Ramos (cell line): Measurements from ENCODE around the gene SLC40A1.

Experiments used
- in situ Hi-C: fragments of 300-500 bp; cut with MboI; formaldehyde crosslinking; loops from one replicate; pipeline ENCODE4 v1.14.3; 2022; ENCODE audit warnings: low sequenced_read_pairs; ENCODE audit not compliant: unreplicated experiment

The SLC40A1 gene

DNA sequence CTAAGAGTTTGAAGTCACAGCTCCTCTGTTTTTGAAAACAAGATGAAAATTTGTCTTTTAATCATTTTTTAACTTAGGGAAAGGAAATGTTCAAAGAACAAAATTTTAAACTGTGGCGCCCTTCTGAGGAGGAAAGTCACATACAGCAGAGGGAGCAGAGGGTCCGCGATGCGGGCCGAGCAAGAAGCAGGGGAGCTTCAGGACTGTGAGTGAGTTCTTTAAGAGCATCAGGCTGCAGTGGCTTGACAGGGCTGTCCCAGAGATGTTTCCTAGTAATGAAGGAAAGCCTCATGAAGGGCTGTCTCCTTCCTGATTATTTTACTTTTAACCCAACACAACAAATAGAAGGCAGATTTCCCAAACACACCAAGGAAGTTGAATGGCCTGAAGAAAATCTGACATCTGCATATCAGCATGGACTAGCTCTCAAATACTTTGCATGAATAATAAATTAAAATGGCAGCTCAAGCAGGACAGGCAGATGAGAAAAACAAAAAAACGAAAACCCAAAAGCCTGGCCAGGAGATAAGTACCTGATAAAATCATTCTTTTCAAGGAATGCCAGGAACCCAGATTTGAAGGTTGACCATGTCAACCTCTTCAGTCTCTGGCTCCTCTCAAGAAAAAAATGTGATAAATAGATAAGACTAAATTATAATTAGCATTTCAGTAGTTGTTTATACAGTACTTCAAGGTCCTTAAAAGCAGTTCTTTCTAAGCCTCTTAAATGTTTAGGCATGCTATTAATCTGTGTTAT, 60.8 kb downstream of the SLC40A1 start:
- in situ Hi-C loops: no loop called here

GRCh38 chr2:189517847-189518535, 62.6 kb downstream of the SLC40A1 start:
- in situ Hi-C loops: no loop called here

DNA sequence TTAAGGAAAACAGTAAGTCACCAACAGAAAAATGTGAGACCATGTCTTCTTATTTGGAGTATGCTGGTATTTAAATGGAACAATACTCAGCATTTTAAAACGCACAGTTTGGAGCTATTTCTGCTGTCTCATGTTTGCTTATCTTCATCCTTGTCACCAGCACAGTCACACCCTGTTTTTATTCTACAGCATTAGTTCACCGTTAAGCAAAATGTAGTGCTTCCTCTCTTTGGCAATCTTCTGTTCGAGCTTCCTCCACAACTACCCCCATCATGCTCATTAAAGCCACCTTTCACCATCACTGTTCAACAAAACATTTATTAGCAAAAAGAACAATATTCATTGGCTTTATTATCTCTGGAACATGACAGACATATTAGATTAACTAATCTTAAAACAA, 64.0 kb downstream of the SLC40A1 start:
- in situ Hi-C loops: no loop called here

DNA sequence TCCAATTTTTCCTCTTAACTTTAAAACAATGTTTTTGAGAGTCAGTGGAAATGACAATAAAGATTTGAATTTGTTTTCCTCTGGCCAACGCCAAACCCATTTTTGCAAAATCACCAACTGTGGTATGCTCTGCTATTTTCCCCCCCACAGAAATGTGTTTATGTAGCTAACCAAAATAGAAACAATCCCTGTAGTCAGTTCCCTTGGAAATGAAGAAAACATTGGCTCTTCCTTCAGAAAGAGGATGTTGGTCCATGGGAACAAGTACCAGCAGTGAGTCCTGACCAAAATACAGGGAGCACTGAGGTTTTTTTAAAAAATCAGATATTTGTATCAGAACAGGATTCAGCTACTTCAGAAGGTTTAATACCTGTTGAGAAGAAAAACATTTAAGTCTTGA, 65.3 kb downstream of the SLC40A1 start:
- in situ Hi-C loops: no loop called here

- in situ Hi-C loops: no loop called here
Measured at GRCh38 chr2:189514104-189514503, 66.5 kb downstream of the SLC40A1 start.

GRCh38 chr2:189512879-189513278, 67.7 kb downstream of the SLC40A1 start:
- in situ Hi-C loops: no loop called here

DNA sequence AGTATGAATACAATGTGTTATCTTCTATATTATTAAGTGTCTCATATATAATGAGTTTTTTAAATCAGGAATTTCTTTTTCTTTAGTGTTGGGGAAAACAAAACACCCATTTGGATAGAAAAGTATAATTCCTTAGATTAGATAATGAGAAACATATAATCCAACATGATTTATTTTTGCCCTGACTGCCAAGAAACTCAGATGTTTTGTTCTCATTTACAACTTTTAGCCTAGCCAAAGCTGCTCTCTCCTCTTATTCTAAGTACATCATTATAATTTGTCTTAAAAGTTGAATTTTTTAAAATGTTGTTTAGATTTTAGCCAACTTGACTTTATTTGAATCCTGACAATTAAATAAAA, 68.6 kb downstream of the SLC40A1 start:
- in situ Hi-C loops: no loop called here

GRCh38 chr2:189511210-189511959, 69.2 kb downstream of the SLC40A1 start:
- in situ Hi-C loops: no loop called here
